ENCODE measurements around the gene GFRAL. TPM values are rescaled to one million over a fixed set of nuclear protein-coding genes. Genes with fewer than 3 reads are reported as not detected.

Gene GFRAL
- total RNA-seq, 3 donors from 2014 or later (not counting 1 experiment from before 2014, with no cell fraction given): not detected

DNA sequence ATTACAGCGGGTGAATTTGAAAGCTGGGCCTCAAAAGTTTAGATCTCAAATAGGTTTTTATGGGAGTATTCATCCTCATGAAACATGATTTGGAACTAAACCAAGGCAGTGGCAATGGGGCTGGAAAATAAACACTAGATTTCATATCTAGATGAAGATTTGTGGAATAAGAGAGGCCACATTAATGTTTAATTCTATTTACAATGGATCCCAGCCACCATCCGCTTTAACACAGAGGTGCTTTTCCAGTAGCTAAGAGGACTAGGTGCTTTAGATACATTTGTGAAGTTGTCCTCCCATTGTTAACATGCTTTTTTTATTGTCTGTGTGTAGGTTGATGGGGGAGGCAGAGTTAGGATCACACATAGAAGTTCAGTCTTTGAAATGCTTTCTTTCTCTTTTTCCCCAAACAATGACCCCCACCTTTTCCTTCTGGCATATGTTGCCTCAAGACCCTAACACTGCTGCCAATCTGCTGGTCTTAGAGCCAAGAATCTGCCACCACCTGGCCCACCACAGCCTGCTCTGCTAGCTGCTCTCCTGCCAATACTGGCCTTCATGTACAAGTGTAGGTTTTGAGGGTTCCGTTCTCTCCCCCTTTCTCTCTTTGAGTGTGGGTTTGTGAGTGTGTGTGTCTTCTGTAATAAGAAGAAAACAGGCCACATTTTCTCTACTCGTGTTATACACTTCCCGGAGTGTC is 27.8 kb upstream of the GFRAL start:
- WGBS (ENCODE audit: insufficient coverage): 94% methylated on average over 5 of the region's 5 CpGs
- H3K27me3 ChIP-seq (ENCODE audit: control insufficient read depth, insufficient read depth, low read length): no peaks in the 10 kb centered on the region
- H3K4me1 Mint-ChIP-seq: no peaks in the 10 kb centered on the region

GRCh38 chr6:55304747-55305146 is 22.5 kb upstream of the GFRAL start:
- Mint-ChIP-seq H3K4me1 (no peaks in the 10 kb centered on the region), H3K27me3 (ENCODE audit: low read depth in 2 of 2) (no peaks in the 10 kb centered on the region), H3K4me3 (no peak overlapping the region), H3K9me3 (peaks cover 8 to 9% of the 10 kb centered on the region in 2 donors), H3K27ac (no peak overlapping the region), H3K36me3 (no peaks in the 10 kb centered on the region)
- H3K9me3 ChIP-seq (ENCODE audit: control insufficient read depth, insufficient read depth, low read length): no peaks in the 10 kb centered on the region
- no peak overlapping the region for H3K27ac ChIP-seq (ENCODE audit: low read length)
- ATAC-seq: no peak
- no peak overlapping the region for H3K4me3 ChIP-seq (ENCODE audit: low read length)
- H3K4me1 ChIP-seq (ENCODE audit: control insufficient read depth, insufficient read depth, low read length): no peaks in the 10 kb centered on the region
- no peak for DNase-seq
- H3K27me3 ChIP-seq (ENCODE audit: control insufficient read depth, insufficient read depth, low read length): no peaks in the 10 kb centered on the region
- intact Hi-C loops (cut with micrococcal nuclease): no loop called here
- TF ChIP-seq, protein P1, sequence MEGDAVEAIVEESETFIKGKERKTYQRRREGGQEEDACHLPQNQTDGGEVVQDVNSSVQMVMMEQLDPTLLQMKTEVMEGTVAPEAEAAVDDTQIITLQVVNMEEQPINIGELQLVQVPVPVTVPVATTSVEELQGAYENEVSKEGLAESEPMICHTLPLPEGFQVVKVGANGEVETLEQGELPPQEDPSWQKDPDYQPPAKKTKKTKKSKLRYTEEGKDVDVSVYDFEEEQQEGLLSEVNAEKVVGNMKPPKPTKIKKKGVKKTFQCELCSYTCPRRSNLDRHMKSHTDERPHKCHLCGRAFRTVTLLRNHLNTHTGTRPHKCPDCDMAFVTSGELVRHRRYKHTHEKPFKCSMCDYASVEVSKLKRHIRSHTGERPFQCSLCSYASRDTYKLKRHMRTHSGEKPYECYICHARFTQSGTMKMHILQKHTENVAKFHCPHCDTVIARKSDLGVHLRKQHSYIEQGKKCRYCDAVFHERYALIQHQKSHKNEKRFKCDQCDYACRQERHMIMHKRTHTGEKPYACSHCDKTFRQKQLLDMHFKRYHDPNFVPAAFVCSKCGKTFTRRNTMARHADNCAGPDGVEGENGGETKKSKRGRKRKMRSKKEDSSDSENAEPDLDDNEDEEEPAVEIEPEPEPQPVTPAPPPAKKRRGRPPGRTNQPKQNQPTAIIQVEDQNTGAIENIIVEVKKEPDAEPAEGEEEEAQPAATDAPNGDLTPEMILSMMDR (IDR thresholded peaks at IDR 0.05): no peak
- no peaks in the 10 kb centered on the region for H3K36me3 ChIP-seq (ENCODE audit: control insufficient read depth, insufficient read depth, low read length)
- 72% methylated on average over 1 of the region's 1 CpG for WGBS (ENCODE audit: insufficient coverage)

More for the DNA sequence above, 27.8 kb upstream of the GFRAL start:
- H3K4me3 ChIP-seq (ENCODE audit: low read length): no peak overlapping the region
- no peaks in the 10 kb centered on the region for H3K36me3 ChIP-seq (ENCODE audit: control insufficient read depth, insufficient read depth, low read length)
- Mint-ChIP-seq H3K36me3 (no peaks in the 10 kb centered on the region), H3K27ac (no peak overlapping the region), H3K4me3 (no peak overlapping the region), H3K9me3 (peaks cover 3 to 9% of the 10 kb centered on the region in 2 donors), H3K27me3 (ENCODE audit: low read depth in 2 of 2) (no peaks in the 10 kb centered on the region)
- intact Hi-C loops (cut with micrococcal nuclease): no loop called here
- H3K4me1 ChIP-seq (ENCODE audit: control insufficient read depth, insufficient read depth, low read length): no peaks in the 10 kb centered on the region
- ATAC-seq (no peak), DNase-seq (no peak)
- no peak overlapping the region for H3K27ac ChIP-seq (ENCODE audit: low read length)
- TF ChIP-seq, protein P1 (IDR thresholded peaks at IDR 0.05): no peak
- H3K9me3 ChIP-seq (ENCODE audit: control insufficient read depth, insufficient read depth, low read length): no peaks in the 10 kb centered on the region

GRCh38 chr6:55319961-55320695 is 7.1 kb upstream of the GFRAL start:
- ATAC-seq: no peak
- no peak overlapping the region for H3K4me3 Mint-ChIP-seq
- H3K4me1 ChIP-seq (ENCODE audit: control insufficient read depth, insufficient read depth, low read length): no peaks in the 10 kb centered on the region
- intact Hi-C loops (cut with micrococcal nuclease): no loop called here
- H3K36me3 ChIP-seq (ENCODE audit: control insufficient read depth, insufficient read depth, low read length): no peaks in the 10 kb centered on the region
- no peaks in the 10 kb centered on the region for H3K27me3 ChIP-seq (ENCODE audit: control insufficient read depth, insufficient read depth, low read length)
- H3K9me3 Mint-ChIP-seq: peaks cover 11 to 25% of the 10 kb centered on the region in 2 donors
- H3K9me3 ChIP-seq (ENCODE audit: control insufficient read depth, insufficient read depth, low read length): no peaks in the 10 kb centered on the region
- no peak overlapping the region for H3K27ac ChIP-seq (ENCODE audit: low read length)
- no peak overlapping the region for H3K27ac Mint-ChIP-seq
- TF ChIP-seq, protein P1 (IDR thresholded peaks at IDR 0.05): no peak
- H3K4me1 Mint-ChIP-seq: no peaks in the 10 kb centered on the region
- H3K27me3 Mint-ChIP-seq (ENCODE audit: low read depth in 2 of 2): no peaks in the 10 kb centered on the region
- H3K36me3 Mint-ChIP-seq: no peaks in the 10 kb centered on the region
- no peak for DNase-seq
- H3K4me3 ChIP-seq (ENCODE audit: low read length): no peak overlapping the region
